Suprapubic skin (tissue), 4 donors: ENCODE results near the gene CRYM.

ENCODE experiments used
- CTCF ChIP-seq, 2 donors: fragments of 200-600 bp in 1 of 2; fragments of 450-650 bp in 1 of 2; sonication (generic) in 1 of 2; IDR thresholded peaks; one replicate each; pipeline ENCODE4 v1.5.1; 2016 to 2019; ENCODE audit warnings: antibody characterized with exemption in 2 of 2, mild to moderate bottlenecking in 1 of 2, moderate library complexity in 1 of 2
- EP300 ChIP-seq: sonication (generic); formaldehyde crosslinking; IDR thresholded peaks from one replicate; pipeline ENCODE4 v1.6.1; 2017; ENCODE audit warnings: antibody characterized with exemption
- POLR2A ChIP-seq, 2 donors: fragments of 450-650 bp; IDR thresholded peaks; one replicate each; pipeline ENCODE4 v1.6.1; 2017; ENCODE audit warnings: antibody characterized with exemption in 2 of 2, mild to moderate bottlenecking in 2 of 2, moderate library complexity in 2 of 2
- POLR2AphosphoS5 ChIP-seq, 3 donors: sonication (generic); formaldehyde crosslinking; IDR thresholded peaks; one replicate each; pipeline ENCODE4 v1.6.1; 2017; ENCODE audit warnings: antibody characterized with exemption in 3 of 3

GRCh38 chr16:21283521-21284289 is 5.6 kb upstream of the CRYM start:
- no peak for TF ChIP-seq CTCF (IDR thresholded peaks at IDR 0.05)
- TF ChIP-seq POLR2A (IDR thresholded peaks at IDR 0.05), result no peak
- no peak for TF ChIP-seq POLR2AphosphoS5 (IDR thresholded peaks at IDR 0.05)
- TF ChIP-seq EP300, result no peak
